ENCODE data around the gene STAG1. TPM values are rescaled to one million over a fixed set of nuclear protein-coding genes. Genes with fewer than 3 reads are reported as not detected.

STAG1 gene
- total and polyA plus RNA-seq, 12 donors: 7.5 to 39.8 (median 24.6) TPM

DNA sequence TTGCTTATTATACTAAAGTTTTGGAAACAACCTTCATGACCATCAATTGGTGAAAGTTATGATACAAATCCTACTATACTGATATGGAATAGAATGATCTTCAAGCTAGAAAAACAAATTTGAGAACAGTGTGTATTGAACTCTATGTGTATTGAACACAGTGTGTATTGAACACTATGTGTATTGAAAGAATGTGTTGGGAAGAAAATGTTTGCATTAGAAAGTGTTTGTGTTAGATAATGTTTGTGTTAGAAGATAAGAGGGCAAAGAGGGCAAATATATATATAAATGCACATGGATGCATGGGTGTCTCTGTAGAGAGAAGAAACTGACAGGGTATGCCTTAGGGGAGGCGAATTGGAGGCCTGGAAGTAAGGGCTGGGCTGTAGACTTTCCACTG is 459.7 kb downstream of the STAG1 start:
- Histone ChIP-seq H3K4me1 (replicated peaks in 1 of 2) (no peaks in the 10 kb centered on the region), H3K27me3 (no peaks in the 10 kb centered on the region), H3K9me3 (replicated peaks in 1 of 3) (no peaks in the 10 kb centered on the region), H3K4me3 (no peak overlapping the region), H3K27ac (no peak overlapping the region), H3K36me3 (replicated peaks in 1 of 2) (peaks cover 0 to 16% of the 10 kb centered on the region in 2 donors)
- intact Hi-C loops (cut with DNase I): no loop called here
- TF ChIP-seq CTCF (IDR thresholded peaks at IDR 0.05): no peak
- no peak for TF ChIP-seq POLR2A (IDR thresholded peaks at IDR 0.05)
- no peak for DNase-seq
- WGBS, 4 donors: 93 to 100% (median 97%) methylated on average over 1 of the region's 1 CpG

DNA sequence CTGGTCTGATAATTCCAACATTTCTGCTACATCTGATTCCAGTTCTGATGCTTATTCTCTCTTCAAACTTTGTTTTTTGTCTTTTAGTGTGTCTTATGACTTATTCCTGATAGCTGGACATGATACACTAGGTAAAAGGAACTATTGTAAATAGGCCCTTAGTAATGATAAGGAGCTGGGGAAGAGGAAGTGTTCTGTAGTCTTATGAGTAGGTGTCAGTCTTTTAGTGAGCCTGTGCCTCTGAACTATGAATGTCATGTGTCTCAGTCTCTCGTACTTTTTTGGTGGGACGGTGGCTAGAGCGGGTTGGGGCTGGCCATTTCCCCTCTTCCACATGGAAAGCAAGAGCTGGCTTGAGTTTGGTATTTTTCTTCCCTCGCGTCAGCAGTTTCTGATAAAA is 460.9 kb downstream of the STAG1 start:
- WGBS, 4 donors: 91 to 99% (median 96%) methylated on average over 5 of the region's 5 CpGs

More for the DNA sequence above, 460.9 kb downstream of the STAG1 start:
- TF ChIP-seq CTCF (IDR thresholded peaks at IDR 0.05): no peak
- TF ChIP-seq POLR2A (IDR thresholded peaks at IDR 0.05): no peak
- intact Hi-C loops (cut with DNase I): no loop called here
- H3K27me3 ChIP-seq: no peaks in the 10 kb centered on the region
- no peak overlapping the region for H3K4me3 ChIP-seq
- no peak for DNase-seq
- peaks cover 0 to 20% of the 10 kb centered on the region in 2 donors for H3K36me3 ChIP-seq (replicated peaks in 1 of 2)
- no peak overlapping the region for H3K27ac ChIP-seq
- no peaks in the 10 kb centered on the region for H3K4me1 ChIP-seq (replicated peaks in 1 of 2)
- H3K9me3 ChIP-seq (replicated peaks in 1 of 3): no peaks in the 10 kb centered on the region

Small RNA genes within 50 kb of the gene (small RNA-seq; reads per million reads assigned to genes)
- gene RNU6-1284P (0 reads per million in 2 donors), gene RNU6-789P (0 reads per million in 2 donors)

Other genes starting within 250 kb of the STAG1 start
- 10 to 100 TPM in 8 of 9 donors, 1 to 10 TPM in 1; 8.4 to 35.9 (median 17.1) TPM for gene SLC35G2, start 66.7 kb upstream of the STAG1 start, total RNA-seq
- 10 to 100 TPM in 2 of 3 donors, 1 to 10 TPM in 1; 6.4 to 38.0 (median 16.9) TPM for gene SLC35G2, start 66.7 kb upstream of the STAG1 start, polyA plus RNA-seq
- 10 to 100 TPM; 21.3 to 59.2 (median 36.5) TPM for gene NCK1, start 109.8 kb upstream of the STAG1 start, total RNA-seq
- gene NCK1, start 109.8 kb upstream of the STAG1 start, polyA plus RNA-seq: 10 to 100 TPM in 2 of 3 donors, 1 to 10 TPM in 1; 6.0 to 47.0 (median 10.1) TPM
- 1 to 10 TPM in 2 of 9 donors, under 1 TPM in 6, not detected in 1; 0.12 to 1.3 (median 0.44) TPM for gene IL20RB, start 205.6 kb upstream of the STAG1 start, total RNA-seq
- 1 to 10 TPM; 1.1 to 1.7 (median 1.2) TPM for gene IL20RB, start 205.6 kb upstream of the STAG1 start, polyA plus RNA-seq